HFF-Myc (cell line): ENCODE results near the gene TNFAIP2.

Source experiments
- DNase-seq: peaks from one replicate; pipeline ENCODE4 v3.0.0-alpha.2; 2011; ENCODE audit warnings: low read depth; ENCODE audit errors: extremely low read depth
- H3K4me3 ChIP-seq: replicated peaks from 2 replicates; pipeline ENCODE4 v1.5.1; 2011; ENCODE audit warnings: low read depth, mild to moderate bottlenecking, control low read depth, low read length
- TF ChIP-seq, protein P1 (sequence below): IDR thresholded peaks from 2 replicates; pipeline ENCODE4 v1.5.1; 2012; ENCODE audit warnings: mild to moderate bottlenecking, low read depth, low read length, control low read depth; ENCODE audit errors: missing control alignments

Gene TNFAIP2

DNA sequence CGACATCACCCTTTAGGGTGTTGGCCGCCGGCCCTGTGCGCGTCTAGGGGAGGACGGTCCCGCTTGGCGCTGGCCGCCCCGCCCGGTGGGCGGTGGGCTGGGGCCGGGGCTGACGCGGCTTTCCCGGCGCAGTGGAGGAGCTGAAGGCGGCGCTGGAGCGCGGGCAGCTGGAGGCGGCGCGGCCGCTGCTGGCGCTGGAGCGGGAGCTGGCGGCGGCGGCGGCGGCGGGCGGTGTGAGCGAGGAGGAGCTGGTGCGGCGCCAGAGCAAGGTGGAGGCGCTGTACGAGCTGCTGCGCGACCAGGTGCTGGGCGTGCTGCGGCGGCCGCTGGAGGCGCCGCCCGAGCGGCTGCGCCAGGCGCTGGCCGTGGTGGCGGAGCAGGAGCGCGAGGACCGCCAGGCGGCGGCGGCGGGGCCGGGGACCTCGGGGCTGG is 3.6 kb downstream of the TNFAIP2 start:
- DNase-seq: no peak
- TF ChIP-seq, protein P1, sequence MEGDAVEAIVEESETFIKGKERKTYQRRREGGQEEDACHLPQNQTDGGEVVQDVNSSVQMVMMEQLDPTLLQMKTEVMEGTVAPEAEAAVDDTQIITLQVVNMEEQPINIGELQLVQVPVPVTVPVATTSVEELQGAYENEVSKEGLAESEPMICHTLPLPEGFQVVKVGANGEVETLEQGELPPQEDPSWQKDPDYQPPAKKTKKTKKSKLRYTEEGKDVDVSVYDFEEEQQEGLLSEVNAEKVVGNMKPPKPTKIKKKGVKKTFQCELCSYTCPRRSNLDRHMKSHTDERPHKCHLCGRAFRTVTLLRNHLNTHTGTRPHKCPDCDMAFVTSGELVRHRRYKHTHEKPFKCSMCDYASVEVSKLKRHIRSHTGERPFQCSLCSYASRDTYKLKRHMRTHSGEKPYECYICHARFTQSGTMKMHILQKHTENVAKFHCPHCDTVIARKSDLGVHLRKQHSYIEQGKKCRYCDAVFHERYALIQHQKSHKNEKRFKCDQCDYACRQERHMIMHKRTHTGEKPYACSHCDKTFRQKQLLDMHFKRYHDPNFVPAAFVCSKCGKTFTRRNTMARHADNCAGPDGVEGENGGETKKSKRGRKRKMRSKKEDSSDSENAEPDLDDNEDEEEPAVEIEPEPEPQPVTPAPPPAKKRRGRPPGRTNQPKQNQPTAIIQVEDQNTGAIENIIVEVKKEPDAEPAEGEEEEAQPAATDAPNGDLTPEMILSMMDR: no peak
- H3K4me3 ChIP-seq: 0 out of 2 replicates have a peak overlapping the region, but pooled peaks have one; percentile 7

DNA sequence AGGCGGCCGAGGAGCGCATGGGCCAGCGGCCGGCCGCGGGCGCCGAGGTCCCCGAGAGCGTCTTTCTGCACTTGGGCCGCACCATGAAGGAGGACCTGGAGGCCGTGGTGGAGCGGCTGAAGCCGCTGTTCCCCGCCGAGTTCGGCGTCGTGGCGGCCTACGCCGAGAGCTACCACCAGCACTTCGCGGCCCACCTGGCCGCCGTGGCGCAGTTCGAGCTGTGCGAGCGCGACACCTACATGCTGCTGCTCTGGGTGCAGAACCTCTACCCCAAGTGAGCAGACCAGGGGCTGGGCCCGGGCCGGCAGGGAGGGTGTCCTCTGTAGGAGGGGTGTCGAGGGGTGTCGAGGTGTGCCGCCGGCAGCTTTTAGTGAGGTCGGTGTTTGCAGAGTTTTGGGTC is 4.1 kb downstream of the TNFAIP2 start:
- H3K4me3 ChIP-seq: no peak overlapping the region
- DNase-seq: no peak
- TF ChIP-seq, protein P1: no peak

DNA sequence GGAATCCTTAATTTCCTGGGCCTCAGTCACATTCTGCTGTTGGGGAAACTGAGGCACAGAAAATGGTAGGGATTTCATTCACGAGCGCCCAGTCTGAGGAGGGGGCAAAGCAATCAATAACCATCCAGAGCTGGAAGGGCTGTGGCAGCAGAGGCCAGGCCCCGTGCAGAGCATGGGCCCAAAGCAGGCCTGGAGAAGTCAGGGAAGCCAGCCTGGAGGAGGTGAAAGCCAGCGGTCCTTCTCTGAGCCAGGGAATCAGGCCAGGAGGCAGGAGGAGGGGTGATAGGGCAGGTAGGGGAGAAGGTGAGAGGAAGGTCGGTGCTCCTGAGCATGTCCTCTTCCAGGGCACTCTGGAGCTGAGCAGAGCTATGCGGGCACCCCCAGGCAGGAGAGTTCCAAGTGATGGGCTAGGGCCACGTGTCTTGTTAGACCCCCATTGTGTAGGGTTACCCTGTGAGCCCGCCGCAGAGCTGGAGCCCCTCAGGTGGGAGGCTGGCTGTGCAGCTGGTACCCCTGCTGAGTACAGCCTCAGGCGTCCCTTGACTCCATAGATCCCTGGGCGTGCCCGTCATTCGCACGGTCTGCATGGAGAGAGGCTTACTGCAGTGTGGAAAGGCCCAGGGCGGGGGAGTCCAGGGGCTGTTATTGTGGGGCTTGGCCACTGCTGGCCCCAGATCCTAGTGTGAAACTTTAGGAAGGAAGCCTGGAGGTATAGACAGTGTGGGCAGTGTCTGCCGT is 4.8 kb downstream of the TNFAIP2 start:
- DNase-seq: no peak
- no peak overlapping the region for H3K4me3 ChIP-seq
- TF ChIP-seq, protein P1: no peak

DNA sequence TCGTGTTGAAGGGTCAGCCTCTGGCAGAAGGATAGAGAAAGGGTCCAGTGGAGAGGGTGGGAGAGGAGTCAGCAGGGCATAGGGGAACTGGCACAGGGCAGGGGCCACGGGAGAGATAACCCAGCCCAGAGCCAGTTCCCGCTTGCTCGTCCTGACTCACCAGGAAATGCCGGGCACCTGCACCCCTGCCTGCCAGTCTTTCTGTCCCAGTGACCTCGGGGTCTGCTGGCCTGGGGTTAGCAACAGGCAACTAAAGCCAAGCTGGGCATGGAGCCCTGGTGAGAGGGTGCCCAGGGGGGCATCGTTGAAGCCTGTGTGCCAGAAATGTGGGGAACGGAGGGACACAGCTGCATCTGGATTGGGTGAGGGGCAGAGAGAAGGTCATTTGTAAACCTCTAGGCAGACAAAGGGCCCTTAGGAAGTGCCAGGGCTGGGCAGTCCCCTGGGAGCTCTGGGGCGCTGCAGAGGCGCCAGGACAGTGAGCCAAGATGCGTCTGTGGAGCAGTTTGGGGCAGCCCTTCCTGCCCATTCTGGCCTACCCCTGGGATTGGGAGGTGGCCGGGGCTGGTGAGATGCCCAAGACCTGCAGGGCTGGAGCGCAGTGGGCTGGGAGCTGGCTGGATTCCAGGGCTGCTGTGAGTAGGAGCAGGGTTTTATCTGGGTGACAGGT is 5.5 kb downstream of the TNFAIP2 start:
- DNase-seq: no peak
- H3K4me3 ChIP-seq: no peak overlapping the region

DNA sequence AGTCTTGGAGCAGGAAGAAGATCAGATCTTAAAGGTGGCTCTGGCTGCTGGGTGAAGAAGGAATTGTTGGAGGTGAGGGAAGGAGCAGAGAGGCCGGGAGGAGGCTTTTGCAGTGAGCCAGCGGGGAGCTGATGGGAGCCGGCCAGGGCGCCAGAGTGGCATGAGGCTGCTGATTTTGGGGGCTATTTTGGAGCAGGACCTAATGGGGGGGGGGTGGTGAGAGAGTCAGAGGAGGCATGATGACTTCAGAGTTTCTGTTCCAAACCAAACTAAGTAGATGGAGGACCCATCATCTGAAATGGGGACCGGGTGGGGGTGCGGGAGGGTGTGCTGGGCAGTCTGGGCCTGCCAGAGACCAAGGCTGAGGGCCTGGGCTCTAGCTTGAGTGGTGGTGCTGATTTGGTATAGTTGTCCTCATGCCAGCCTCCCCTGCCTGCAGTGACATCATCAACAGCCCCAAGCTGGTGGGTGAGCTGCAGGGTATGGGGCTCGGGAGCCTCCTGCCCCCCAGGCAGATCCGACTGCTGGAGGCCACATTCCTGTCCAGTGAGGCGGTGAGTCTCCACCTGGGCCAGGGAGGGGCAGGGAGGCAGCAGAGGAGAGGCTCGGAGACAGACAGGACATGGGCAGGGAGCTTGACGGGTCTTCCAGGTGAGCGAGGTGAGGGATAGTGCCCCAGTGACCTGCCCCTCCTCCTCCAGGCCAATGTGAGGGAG is 6.2 kb downstream of the TNFAIP2 start:
- H3K4me3 ChIP-seq: no peak overlapping the region
- TF ChIP-seq, protein P1: no peak
- no peak for DNase-seq

More for the DNA sequence above, 5.5 kb downstream of the TNFAIP2 start:
- TF ChIP-seq, protein P1: no peak

DNA sequence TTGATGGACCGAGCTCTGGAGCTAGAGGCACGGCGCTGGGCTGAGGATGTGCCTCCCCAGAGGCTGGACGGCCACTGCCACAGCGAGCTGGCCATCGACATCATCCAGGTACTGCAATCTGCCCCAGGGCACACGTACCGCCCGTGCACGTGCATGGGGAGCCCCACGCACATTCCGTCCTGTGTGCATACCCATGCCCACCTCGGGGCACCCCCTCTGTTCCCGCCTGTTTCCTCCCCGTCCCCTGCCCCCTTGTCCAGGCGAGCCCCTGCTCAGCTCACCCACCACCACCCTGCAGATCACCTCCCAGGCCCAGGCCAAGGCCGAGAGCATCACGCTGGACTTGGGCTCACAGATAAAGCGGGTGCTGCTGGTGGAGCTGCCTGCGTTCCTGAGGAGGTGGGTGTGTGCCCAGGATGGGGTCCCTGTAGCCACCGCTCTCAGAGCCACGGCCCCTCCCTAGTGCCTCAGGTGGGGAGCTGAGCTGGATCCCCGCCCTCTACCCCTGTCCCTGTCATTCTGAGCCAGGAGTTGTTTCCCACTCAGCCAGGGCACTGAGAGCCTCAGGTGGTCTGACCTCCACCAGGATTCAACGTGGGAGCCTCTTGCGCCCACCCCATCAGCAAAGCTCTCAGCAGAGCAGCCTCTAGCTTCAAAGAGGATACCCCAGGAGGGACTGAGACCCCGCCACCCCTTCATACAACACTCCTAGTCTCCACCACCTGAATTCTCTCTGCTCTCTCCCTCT is 6.9 kb downstream of the TNFAIP2 start:
- no peak for DNase-seq
- no peak overlapping the region for H3K4me3 ChIP-seq
- TF ChIP-seq, protein P1: no peak
